Raji (cell line): ENCODE measurements around the gene SPACA7.

Experiments
- POLR2A ChIP-seq: IDR thresholded peaks from 2 replicates; pipeline ENCODE4 v1.6.1; 2011; ENCODE audit warnings: low read depth, low read length, control low read depth; ENCODE audit not compliant: insufficient read depth

Gene SPACA7, protein sequence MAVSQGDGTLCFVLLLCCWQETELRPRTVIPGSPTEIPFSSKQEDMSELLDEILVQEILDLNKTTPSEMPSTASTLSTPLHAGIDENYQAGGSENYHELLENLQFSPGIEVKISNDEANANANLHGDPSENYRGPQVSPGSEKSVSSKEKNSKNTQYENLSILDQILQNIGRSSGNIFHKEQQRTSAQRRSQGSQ

GRCh38 chr13:112376050-112376681, at the start of gene SPACA7:
TSS of gene SPACA7 (plus strand) at chr13:112376355. CDS start at chr13:112376386, 31 bp downstream.
- TF ChIP-seq POLR2A: no peak

DNA sequence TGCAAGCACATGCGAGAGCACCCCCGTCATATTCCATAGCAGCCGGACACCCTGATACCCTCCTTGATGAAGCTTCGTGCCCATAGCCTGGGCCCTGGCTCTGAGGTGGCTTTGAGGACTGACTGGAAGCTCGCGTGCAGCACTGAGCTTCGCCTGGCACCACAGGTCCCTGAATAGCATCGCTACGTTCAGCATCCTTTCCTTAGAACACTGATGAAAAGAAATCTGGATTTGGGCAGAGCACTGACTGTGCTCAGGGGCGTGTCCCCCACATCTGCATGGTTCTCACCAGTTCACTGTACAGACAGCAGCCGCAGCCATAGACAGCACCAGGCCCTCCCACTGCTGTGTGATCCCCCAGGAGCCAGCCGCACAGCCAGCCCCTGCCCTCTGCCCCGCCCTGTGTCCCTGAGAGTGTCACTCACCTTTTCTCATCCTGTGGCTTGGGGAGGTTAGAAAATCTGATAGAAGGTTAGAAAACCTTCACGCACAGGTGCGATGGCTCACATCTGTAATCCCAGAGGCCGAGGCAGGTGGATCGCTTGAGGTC, 49.3 kb upstream of the SPACA7 start:
- no peak for TF ChIP-seq POLR2A

DNA sequence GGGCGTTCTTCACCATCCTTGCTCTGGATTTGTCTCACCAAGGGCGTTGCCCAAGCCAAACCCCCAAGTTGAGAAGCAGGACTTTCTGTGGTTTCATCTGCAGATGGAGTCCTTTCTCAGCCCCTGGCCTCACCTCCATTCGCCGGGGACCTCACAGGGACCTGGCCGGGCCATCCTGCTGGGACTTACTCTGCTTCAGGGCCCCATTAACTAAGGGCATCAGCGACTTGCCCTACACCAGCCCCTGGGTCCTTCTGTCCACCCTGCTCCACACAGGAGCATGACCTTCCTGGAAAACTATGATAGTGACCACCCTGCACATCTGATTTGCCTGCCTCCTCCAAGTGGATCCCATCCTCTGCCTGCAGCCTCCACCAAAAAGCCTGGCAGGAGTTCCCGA, 47.2 kb upstream of the SPACA7 start:
- no peak for TF ChIP-seq POLR2A

GRCh38 chr13:112329376-112329775, 46.8 kb upstream of the SPACA7 start:
- no peak for TF ChIP-seq POLR2A

DNA sequence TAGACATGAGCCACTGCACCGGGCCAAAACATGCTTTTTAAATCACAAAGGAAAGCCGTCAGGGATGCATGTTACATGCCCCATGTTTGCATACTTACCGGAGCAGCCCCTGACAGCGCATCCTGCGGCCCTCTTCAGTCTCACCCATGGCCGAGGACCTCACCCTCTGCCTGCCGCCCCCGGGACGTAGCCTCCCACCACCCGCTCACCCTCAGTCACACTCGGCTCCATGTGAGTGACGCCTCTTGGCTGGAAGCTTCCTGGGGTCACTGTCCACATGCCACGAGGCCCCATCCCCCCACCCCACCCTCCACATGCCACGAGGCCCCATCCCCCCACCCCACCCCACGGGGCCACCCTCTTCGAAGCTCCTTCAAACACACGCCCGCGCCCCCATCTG, 46.1 kb upstream of the SPACA7 start:
- TF ChIP-seq POLR2A: no peak

DNA sequence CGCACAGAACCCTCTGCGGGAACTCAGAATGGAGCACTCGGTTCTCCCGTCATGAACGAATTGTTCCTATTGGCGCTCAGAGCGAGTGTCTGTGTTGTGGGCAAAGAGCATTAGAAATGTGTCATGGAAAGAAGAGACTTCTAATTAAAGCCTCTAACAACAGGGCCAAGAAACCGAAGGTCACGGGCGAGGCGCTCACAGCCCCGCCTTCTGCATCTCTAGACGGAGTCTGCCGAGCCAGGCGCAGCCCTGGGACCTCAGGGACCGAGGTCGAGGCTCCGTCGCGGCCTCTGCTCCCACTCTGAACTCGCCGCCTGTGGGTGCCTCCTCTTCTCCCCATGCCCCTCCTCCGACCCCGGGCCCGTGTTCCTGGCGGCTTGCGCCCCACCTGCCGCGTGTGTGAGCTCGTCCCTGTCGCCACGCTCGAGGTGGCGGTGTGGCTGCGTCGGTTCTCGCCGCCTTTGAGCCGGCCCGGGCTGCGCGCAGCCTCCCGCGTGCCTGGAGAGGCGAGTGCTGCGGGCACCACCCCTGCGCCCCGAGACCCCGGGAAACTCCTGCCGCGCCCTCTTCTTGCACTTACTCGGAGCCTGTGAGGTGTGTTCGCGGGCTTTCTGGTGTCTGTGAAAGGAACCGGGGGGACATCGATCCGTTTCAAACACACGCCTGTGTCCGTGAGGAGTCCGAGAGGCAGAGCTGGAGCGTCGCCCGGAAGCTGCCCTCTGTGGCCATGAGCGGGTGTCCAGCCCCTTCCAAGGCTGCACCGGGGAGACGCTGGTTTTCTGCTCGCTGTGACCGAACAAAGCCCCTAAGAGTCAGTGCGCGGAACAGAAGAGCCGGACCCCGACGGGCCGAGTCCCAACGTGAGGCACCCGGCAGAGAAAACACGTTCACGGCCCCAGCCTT, 45.4 kb upstream of the SPACA7 start:
- TF ChIP-seq POLR2A: no peak

GRCh38 chr13:112331675-112332074, 44.5 kb upstream of the SPACA7 start:
- TF ChIP-seq POLR2A: no peak

DNA sequence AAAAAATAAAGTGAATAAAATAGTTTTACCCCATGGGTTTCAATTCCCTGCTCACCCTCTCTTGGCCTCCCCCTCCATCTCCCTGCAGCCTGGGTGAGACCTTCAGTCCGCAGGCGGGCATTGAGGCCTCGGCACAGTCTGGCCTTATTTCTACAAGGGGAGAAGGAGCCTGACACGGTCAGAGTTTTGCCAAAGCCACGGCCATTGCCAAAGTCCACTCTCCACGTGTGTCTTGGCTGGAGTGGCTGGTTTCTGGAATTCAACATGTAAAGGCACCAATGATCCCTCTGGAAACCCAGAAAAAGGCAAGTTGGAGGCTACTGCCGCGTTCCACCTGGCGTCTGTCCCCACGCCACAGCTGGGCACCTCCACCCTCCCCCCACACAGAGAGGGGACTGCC, 43.4 kb upstream of the SPACA7 start:
- no peak for TF ChIP-seq POLR2A

DNA sequence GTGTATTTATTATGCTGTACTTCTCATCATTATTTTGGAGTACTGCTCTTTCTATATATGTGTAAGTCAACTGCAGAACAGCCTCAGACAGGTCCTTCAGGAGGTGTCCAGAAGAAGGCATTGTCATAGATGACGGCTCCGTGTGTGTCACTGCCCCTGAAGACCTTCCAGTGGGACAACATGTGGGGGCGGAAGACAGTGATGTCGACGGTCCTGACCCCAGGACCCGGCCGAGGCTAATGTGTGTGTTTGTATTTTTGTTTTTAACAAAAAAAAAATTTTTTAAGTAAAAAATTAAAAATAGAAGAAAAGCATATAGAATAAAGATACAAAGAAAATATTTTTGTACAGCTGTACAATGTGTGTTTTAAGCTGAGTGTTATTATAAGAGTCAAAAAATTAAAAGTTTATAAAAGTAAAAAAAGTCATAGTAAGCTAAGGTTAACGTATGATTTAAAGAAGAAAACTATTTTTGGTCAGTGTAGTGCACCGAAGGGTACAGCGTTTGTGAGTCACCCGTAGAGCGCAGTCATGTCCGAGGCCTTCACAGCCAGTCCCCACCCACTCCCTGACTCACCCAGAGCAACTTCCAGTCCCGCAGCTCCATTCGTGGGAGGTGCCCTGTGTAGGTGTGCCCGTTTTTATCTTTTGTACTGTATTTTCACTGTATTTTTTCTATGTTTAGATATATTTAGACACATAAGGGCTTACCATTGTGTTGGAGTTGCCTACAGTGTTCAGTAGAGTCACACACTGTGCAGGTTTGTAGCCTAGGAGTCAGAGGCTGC, 42.2 kb upstream of the SPACA7 start:
- TF ChIP-seq POLR2A: no peak

DNA sequence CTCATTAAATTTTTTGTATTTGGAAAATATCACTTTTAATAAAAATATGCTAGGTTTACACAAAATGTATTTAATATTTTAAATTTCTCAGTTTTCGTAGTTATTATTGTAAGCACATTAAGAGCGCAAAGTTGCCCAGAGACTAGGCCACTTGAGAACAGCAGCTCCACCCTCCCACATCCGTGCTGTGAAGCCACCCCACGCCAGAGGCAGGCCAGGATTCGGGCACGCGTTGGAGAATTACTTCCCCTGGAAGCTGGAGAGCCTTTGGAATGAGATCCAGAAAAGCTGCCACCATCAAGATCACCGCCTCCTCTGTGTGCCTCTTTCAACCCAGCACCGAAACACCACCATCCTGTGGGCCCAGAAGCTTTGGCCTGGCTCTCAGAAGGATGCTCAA, 41.0 kb upstream of the SPACA7 start:
- TF ChIP-seq POLR2A: no peak

DNA sequence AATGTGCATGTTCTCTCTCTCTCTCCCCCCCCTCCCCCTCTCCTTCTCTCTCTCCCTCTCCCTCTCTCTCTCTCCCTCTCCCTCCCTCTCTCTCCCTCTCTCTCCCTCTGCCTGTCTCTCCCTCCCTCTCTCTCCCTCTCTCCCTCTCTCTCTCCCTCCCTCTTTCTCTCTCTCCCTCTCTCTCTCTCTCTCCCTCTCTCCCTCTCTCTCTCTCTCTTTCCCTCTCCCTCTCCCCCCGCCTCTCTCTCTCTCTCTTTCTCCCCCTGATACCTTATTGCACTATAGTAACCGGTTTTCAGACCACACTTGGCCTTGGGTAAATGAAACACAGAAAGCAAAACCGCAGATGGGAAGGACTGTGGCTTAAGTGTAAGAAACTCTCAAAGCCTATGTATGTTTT, 34.7 kb upstream of the SPACA7 start:
- no peak for TF ChIP-seq POLR2A

- TF ChIP-seq POLR2A: no peak
Measured at GRCh38 chr13:112341976-112342735, 34.0 kb upstream of the SPACA7 start.

DNA sequence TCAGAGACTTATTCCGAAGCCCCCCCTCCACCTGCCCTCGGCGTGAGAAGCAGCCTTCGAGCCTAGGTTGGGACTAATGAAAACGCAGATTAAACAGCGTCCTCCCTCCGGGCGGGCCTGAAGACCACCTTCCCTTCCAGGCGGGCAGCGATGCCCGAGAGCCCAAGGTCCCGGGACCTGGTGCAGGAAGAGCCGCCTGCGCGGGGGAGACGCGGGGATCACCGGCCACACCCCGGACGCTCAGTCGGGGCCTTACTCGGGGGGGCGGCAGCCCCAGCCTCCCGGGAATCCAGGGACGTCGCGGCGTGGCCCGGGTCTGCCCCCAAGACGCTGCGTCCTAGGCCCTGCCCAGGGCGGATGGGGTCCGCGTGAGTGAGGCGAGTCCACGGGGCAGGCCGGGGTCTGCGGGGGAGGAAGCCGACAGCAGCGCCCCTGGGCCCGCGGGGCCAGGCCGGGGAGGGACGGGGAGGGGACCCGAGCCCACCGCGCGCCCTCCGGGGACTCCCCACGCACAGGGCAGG, 33.3 kb upstream of the SPACA7 start:
- no peak for TF ChIP-seq POLR2A

DNA sequence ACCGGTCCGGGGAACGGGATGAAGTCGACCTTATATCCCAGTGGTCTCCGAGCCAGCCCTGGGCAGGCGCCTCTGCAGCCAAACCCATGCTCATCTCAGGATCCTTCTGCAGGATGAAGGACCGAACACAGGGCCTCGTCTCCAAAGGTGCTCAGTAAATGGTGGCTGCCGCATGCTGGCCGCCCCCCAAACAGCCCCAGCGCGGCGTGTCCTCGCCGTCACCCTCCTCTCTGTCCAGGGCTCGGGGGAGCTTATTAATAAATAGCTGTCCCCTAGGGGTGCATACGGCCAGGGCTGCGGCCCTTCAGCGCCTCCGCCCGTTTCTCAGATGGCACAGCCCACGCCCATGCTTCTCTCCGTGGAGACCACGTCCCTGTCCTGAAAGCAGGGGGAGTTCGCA, 32.6 kb upstream of the SPACA7 start:
- no peak for TF ChIP-seq POLR2A
